RWPE1 (cell line): ENCODE measurements around the gene MAP6.
A peak's percentile ranks its signal among the peaks of the same experiment; 100 is the strongest.
"Not testable (repeated sequence)": the region's sequence is repeated elsewhere in the genome, so short reads cannot be mapped to it uniquely, and the experiment has no call there.

Experiments used
- CTCF ChIA-PET: fragments of 350-600 bp; sonication (Branson Sonifier 250); formaldehyde crosslinking; extraction: SDS; loops from one replicate; lab custom pipeline; 2021; lab: Yijun Ruan, JAX
- POLR2A ChIA-PET: fragments of 400-600 bp; formaldehyde crosslinking; extraction: SDS; loops from one replicate; lab custom pipeline; 2020; ENCODE audit warnings: antibody characterized with exemption; ENCODE audit not compliant: low non-redundant PET; lab: Yijun Ruan, JAX
- DNase-seq: peaks from one replicate; pipeline ENCODE4 v3.0.0; 2012; ENCODE audit warnings: low spot score
- H3K27ac ChIP-seq: fragments of 450-650 bp; 2 replicates; pipeline ENCODE4 v1.5.1; 2017
- TF ChIP-seq, protein P1 (sequence below): fragments of 450-650 bp; conservative IDR thresholded peaks from 2 replicates; pipeline ENCODE4 v1.5.1; 2017; ENCODE audit warnings: low read depth, mild to moderate bottlenecking

The MAP6 gene

GRCh38 chr11:75705541-75705940, 36.7 kb upstream of the MAP6 start:
- CTCF ChIA-PET, result interaction anchor here (0.6 to 2.3 kb wide), 24 partner anchors 8 to 1401 kb away, joined by 3 to 13 read pairs (median 4); no protein-coding TSS in a partner anchor
- POLR2A ChIA-PET, result no interaction called here
- DNase-seq, result no peak
- TF ChIP-seq, protein P1, sequence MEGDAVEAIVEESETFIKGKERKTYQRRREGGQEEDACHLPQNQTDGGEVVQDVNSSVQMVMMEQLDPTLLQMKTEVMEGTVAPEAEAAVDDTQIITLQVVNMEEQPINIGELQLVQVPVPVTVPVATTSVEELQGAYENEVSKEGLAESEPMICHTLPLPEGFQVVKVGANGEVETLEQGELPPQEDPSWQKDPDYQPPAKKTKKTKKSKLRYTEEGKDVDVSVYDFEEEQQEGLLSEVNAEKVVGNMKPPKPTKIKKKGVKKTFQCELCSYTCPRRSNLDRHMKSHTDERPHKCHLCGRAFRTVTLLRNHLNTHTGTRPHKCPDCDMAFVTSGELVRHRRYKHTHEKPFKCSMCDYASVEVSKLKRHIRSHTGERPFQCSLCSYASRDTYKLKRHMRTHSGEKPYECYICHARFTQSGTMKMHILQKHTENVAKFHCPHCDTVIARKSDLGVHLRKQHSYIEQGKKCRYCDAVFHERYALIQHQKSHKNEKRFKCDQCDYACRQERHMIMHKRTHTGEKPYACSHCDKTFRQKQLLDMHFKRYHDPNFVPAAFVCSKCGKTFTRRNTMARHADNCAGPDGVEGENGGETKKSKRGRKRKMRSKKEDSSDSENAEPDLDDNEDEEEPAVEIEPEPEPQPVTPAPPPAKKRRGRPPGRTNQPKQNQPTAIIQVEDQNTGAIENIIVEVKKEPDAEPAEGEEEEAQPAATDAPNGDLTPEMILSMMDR, result no peak
- H3K27ac ChIP-seq, result no peak overlapping the region

DNA sequence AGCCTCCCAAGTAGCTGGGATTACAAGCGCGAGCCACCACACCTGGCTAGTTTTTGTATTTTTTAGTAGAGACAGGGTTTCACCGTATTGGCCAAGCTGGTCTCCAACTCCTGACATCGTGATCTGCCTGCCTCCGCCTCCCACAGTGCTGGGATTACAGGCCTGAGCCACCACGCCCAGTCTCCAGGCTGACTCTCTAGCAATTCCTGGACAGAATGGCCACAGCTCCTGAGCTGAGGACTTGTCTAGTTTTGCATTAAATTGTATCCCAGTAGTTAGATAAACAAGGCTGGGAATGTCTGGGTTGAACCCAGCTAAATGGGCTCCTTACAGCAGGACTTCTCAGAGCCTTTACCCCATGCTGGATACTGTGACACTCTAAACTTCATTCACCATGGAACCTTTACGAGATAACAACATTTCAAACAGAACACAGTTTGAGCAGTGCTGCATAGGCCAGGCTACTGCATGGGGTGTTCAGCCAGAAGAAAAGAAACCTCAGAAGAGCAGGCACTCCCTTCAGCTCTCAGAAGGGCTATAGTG, 34.9 kb upstream of the MAP6 start:
- POLR2A ChIA-PET, result no interaction called here
- no peak overlapping the region for H3K27ac ChIP-seq
- TF ChIP-seq, protein P1, result no peak
- CTCF ChIA-PET, result interaction anchor here (0.6 to 0.7 kb wide), 2 partner anchors 51 to 288 kb away, joined by 3 read pairs; no protein-coding TSS in a partner anchor
- no peak for DNase-seq

GRCh38 chr11:75700940-75701339, 32.1 kb upstream of the MAP6 start:
- CTCF ChIA-PET, result interaction anchor here (0.6 kb wide), 1 partner anchor 108 kb away, joined by 3 read pairs; no protein-coding TSS in a partner anchor
- POLR2A ChIA-PET, result no interaction called here
- no peak for DNase-seq
- H3K27ac ChIP-seq, result no peak overlapping the region
- TF ChIP-seq, protein P1, result no peak

GRCh38 chr11:75697906-75698581, 29.2 kb upstream of the MAP6 start:
- TF ChIP-seq, protein P1, result no peak
- DNase-seq, result peak; percentile 78
- ChIA-PET POLR2A (no interaction called here), CTCF (interaction anchor here (1.1 kb wide), 1 partner anchor 8 kb away, joined by 5 read pairs; no protein-coding TSS in a partner anchor)
- no peak overlapping the region for H3K27ac ChIP-seq

- ChIA-PET CTCF (no interaction called here), POLR2A (no interaction called here)
- TF ChIP-seq, protein P1, result no peak
- no peak overlapping the region for H3K27ac ChIP-seq
- no peak for DNase-seq
Observed at GRCh38 chr11:75691804-75692203, 23.0 kb upstream of the MAP6 start.

- TF ChIP-seq, protein P1, result no peak
- no peak for DNase-seq
- CTCF ChIA-PET, result interaction anchor here (0.5 to 0.7 kb wide), 3 partner anchors 23 to 620 kb away, joined by 3 read pairs; no protein-coding TSS in a partner anchor
- H3K27ac ChIP-seq, result no peak overlapping the region
- POLR2A ChIA-PET, result no interaction called here
Observed at GRCh38 chr11:75689863-75690609, 21.2 kb upstream of the MAP6 start.

GRCh38 chr11:75683856-75684255, 15.0 kb upstream of the MAP6 start:
- POLR2A ChIA-PET, H3K27ac ChIP-seq, DNase-seq: not testable (repeated sequence)
- CTCF ChIA-PET, result interaction anchor here (0.6 to 0.7 kb wide), 2 partner anchors 40 to 322 kb away, joined by 3 to 4 read pairs; no protein-coding TSS in a partner anchor
